BLaER1 treated with 17β-estradiol and CSF1 and Interleukin-3, amounts not matched to agents 10 nM and 100 nM (cell line): Measurements from ENCODE around the gene ANKFY1.
A peak's percentile ranks its signal among the peaks of the same experiment; 100 is the strongest.

ENCODE experiments used
- H3K27ac ChIP-seq, 11 experiments: shearing (Covaris generic); formaldehyde crosslinking; 2 replicates each; pipeline ENCODE4 v1.8.1; 2022
- H3K27me3 ChIP-seq, 11 experiments: shearing (Covaris generic); formaldehyde crosslinking; 2 replicates each; pipeline ENCODE4 v1.8.1; 2022
- H3K36me3 ChIP-seq, 11 experiments: shearing (Covaris generic); formaldehyde crosslinking; 2 replicates each; pipeline ENCODE4 v1.8.1; 2022
- H3K4me1 ChIP-seq, 10 experiments: shearing (Covaris generic); formaldehyde crosslinking; 2 replicates each; pipeline ENCODE4 v1.8.1; 2022
- H3K4me2 ChIP-seq, 11 experiments: shearing (Covaris generic); formaldehyde crosslinking; 2 replicates each; pipeline ENCODE4 v1.8.1; 2022
- H3K4me3 ChIP-seq, 10 experiments: shearing (Covaris generic); formaldehyde crosslinking; 2 replicates each; pipeline ENCODE4 v1.8.1; 2022
- H3K9ac ChIP-seq, 11 experiments: shearing (Covaris generic); formaldehyde crosslinking; 2 replicates each; pipeline ENCODE4 v1.8.1; 2022
- H3K9me3 ChIP-seq, 11 experiments: shearing (Covaris generic); formaldehyde crosslinking; replicated peaks in 1 of 11; 2 replicates each; pipeline ENCODE4 v1.8.1; 2022
- H4K20me1 ChIP-seq, 11 experiments: shearing (Covaris generic); formaldehyde crosslinking; 2 replicates each; pipeline ENCODE4 v1.8.1; 2022
- Cebpa-rat ChIP-seq, 11 experiments: shearing (Covaris generic); IDR thresholded peaks; 2 replicates each; pipeline ENCODE4 v1.8.1; 2022

The ANKFY1 gene

DNA sequence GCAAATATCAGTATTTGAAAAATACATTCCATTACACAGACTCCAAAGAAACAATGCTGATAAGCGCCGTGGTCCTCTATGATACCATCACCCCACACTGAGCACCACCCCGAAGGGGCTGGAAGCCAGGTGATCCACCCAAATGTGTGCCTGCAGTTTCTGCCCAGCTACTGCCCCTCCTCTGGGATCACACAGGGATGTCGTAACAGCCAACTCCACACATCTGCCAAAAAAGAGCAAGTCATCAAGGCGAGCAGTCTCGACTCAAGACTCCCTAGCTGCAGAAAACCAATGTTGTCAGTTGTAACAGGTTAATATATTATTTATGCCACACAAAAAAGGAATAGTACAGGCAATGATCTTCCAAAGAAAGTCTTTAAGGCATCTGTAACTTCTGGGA is 99.8 kb downstream of the ANKFY1 start:
- TF ChIP-seq Cebpa-rat (IDR thresholded peaks at IDR 0.05), result peak in 1 of 11 experiments; percentile 7; a peak in 2 of 22 replicates
- Histone ChIP-seq H3K9ac (no peak overlapping the region), H3K27me3 (no peaks in the 10 kb centered on the region), H3K4me1 (peaks cover 36 to 41% (median 39%) of the 10 kb centered on the region in 10 experiments), H4K20me1 (peaks cover 0 to 51% (median 0%) of the 10 kb centered on the region in 11 experiments; a peak in 3 of 22 replicates), H3K4me2 (peak overlapping the region; percentile 23 to 82 (median 58); a peak in 19 of 22 replicates), H3K36me3 (peaks cover 49 to 60% (median 51%) of the 10 kb centered on the region in 11 experiments), H3K9me3 (no peaks in the 10 kb centered on the region), H3K27ac (peak overlapping the region in 2 of 11 experiments; percentile 10 to 23; a peak in 2 of 22 replicates), H3K4me3 (no peak overlapping the region)

DNA sequence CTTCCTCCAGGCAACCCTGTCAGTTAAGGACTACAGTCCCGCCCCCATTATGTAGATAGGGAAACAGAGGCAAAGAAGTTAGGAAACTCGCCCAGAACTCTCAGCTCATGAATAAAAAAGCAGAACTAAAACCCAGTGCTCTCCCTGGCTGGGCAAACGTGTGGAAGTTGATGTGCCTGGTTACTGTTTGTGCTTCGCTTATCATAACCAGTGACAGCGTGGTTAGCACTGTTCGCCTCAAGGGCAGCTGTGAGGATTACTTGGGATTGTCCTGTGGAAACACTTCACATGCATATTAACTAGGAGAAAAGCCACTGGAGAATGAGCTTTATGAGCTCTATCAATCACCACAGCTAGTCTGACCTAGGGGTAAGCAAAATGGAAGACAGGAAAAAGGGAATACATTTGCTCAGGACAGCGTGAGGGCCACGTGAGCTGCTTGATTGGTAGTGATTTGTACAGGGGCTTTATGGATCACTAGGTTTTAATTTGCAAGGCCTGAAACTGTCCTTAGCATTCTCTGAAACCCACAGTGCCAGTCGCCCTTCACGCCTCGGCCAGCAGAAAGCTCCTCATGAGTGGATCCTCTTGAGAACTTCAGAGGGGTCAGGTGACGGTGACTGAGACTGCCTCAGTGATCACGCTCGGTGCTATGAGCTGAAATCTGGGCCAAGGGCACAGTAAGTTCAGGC is 100.9 kb downstream of the ANKFY1 start:
- H3K27ac ChIP-seq, result peak overlapping the region; percentile 22 to 60 (median 45); a peak in 21 of 22 replicates
- TF ChIP-seq Cebpa-rat (IDR thresholded peaks at IDR 0.05), result no peak
- peaks cover 0 to 42% (median 0%) of the 10 kb centered on the region in 11 experiments; a peak in 3 of 22 replicates for H4K20me1 ChIP-seq
- H3K9me3 ChIP-seq, result no peaks in the 10 kb centered on the region
- no peaks in the 10 kb centered on the region for H3K27me3 ChIP-seq
- peaks cover 36 to 41% (median 39%) of the 10 kb centered on the region in 10 experiments for H3K4me1 ChIP-seq
- H3K4me2 ChIP-seq, result peak overlapping the region; percentile 20 to 82 (median 58)
- H3K4me3 ChIP-seq, result no peak overlapping the region
- peak overlapping the region in 8 of 11 experiments; percentile 9 to 44 (median 27); a peak in 8 of 22 replicates for H3K9ac ChIP-seq
- peaks cover 39 to 49% (median 41%) of the 10 kb centered on the region in 11 experiments for H3K36me3 ChIP-seq

DNA sequence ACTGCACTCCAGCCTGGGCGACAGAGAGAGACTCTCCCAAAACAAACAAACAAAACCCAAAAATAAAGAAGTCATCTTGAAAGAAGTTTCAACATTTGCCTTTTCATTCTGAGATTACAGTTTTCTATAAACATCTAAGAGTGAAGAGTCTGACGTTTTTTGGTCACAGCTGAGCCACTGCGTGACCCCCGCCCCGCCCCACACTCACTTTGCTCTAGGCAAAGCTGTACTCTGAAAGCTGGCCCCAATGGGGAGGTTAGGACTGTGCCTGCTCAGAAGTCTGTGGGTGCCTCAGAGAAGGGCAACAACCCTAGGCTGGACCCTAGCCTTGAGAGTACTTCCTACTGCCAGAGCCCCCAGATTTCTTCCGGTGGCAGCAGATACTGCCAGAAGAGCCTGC is 101.5 kb downstream of the ANKFY1 start:
- Histone ChIP-seq H3K36me3 (peaks cover 33 to 43% (median 35%) of the 10 kb centered on the region in 11 experiments), H3K4me3 (no peak overlapping the region), H4K20me1 (peaks cover 0 to 41% (median 0%) of the 10 kb centered on the region in 11 experiments; a peak in 3 of 22 replicates), H3K9ac (peak overlapping the region in 7 of 11 experiments; percentile 12 to 44 (median 16); a peak in 5 of 22 replicates), H3K27ac (peak overlapping the region; percentile 22 to 60 (median 45); a peak in 20 of 22 replicates), H3K4me1 (peaks cover 36 to 41% (median 39%) of the 10 kb centered on the region in 10 experiments), H3K9me3 (no peaks in the 10 kb centered on the region), H3K27me3 (no peaks in the 10 kb centered on the region), H3K4me2 (peak overlapping the region; percentile 20 to 82 (median 58))
- TF ChIP-seq Cebpa-rat (IDR thresholded peaks at IDR 0.05), result no peak

DNA sequence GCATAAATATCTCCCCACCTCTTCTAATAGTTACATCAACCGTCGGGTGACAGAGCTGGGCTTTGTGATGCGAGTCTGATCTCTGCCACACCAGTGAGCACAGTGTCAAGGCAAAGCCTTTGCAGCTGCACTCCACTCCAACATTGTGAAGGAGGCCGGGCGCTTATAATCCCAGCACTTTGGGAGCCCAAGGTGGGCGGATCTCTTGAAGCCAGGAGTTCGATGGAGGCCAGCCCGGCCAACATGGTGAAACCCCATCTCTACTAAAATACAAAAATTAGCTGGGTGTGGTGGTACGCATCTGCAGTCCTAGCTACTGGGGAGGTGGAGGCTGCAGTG is 101.8 kb downstream of the ANKFY1 start:
- Histone ChIP-seq H3K4me3 (no peak overlapping the region), H3K9me3 (no peaks in the 10 kb centered on the region), H3K27ac (peak overlapping the region; percentile 31 to 60 (median 45); a peak in 18 of 22 replicates), H3K4me2 (peak overlapping the region; percentile 20 to 82 (median 58)), H3K4me1 (peaks cover 36 to 41% (median 39%) of the 10 kb centered on the region in 10 experiments), H3K9ac (peak overlapping the region in 5 of 11 experiments; percentile 15 to 21 (median 16); a peak in 6 of 22 replicates), H3K36me3 (peaks cover 29 to 40% (median 31%) of the 10 kb centered on the region in 11 experiments), H3K27me3 (no peaks in the 10 kb centered on the region), H4K20me1 (peaks cover 0 to 38% (median 0%) of the 10 kb centered on the region in 11 experiments; a peak in 3 of 22 replicates)
- 0 out of 22 replicates have a peak, but pooled peaks of 1 of the 11 experiments have one; percentile 36 for TF ChIP-seq Cebpa-rat (IDR thresholded peaks at IDR 0.05)

DNA sequence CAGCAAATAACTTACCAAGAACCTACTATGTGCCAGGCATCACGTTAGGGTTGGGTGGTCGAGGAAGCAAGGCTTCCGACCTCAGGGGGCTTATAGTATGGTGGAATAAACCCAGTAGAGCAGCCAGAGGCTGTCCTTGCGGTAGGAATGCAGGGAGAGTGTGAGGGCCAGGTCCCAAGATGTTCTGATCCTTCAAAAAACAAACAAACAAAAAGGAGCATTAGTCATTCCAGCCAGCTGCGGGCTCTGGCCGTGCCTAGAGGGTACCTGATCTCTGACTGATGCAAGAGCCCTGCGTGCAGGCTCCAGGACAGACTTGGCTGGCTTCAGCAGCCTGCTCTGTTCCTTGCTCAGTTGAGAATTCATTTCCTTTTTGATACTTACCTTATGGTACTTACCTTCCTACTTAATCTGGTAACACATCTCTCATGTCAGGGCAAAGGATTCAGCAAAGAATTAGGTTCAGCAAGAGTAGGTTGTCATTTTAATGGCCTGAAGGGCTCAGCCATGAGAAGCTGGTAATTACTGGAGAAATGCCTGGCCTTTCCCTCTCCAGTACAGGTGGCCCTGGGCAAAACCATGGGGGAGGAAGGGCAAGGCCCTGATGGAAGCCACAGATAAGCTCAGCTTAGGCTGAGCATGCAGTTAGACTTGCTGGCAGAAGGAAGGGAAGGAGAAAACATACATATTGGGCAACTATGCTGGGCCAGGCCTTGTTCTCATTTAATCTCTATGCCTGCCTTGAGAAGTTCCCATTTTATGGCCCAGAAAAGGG is 102.4 kb downstream of the ANKFY1 start:
- Histone ChIP-seq H3K27me3 (no peaks in the 10 kb centered on the region), H3K9me3 (no peaks in the 10 kb centered on the region), H3K4me2 (peak overlapping the region; percentile 20 to 82 (median 58)), H4K20me1 (peaks cover 0 to 32% (median 0%) of the 10 kb centered on the region in 11 experiments; a peak in 3 of 22 replicates), H3K36me3 (peaks cover 23 to 38% (median 25%) of the 10 kb centered on the region in 11 experiments), H3K4me1 (peaks cover 36 to 41% (median 39%) of the 10 kb centered on the region in 10 experiments), H3K9ac (peak overlapping the region in 7 of 11 experiments; percentile 5 to 21 (median 16); a peak in 7 of 22 replicates), H3K4me3 (no peak overlapping the region), H3K27ac (peak overlapping the region; percentile 31 to 60 (median 45); a peak in 16 of 22 replicates)
- TF ChIP-seq Cebpa-rat (IDR thresholded peaks at IDR 0.05), result 0 out of 22 replicates have a peak, but pooled peaks of 1 of the 11 experiments have one; percentile 6

DNA sequence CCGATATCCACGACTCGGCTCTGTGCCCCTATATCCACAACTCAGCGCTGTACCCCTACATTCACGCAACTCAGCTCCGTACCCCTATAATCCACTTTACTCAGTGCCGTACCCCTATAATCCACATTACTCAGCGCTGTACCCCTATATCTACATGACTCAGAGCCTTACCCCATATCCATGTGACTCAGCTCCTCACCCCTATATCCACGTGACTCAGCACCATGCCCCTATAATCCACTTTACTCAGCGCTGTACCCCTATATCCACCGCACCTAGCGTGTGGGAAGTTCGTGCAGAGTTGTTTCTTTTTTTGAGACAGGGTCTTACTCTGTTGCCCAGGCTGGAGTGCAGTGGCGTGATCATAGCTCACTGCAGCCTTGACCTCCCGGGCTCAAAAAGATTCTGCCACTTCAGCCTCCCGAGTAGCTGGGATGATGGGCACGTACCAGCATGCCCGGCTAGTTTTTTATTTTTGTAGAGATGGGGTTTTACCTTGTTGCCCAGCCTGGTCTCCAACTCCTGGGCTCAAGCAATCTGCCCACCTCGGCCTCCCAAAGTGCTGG is 103.4 kb downstream of the ANKFY1 start:
- no peaks in the 10 kb centered on the region for H3K27me3 ChIP-seq
- TF ChIP-seq Cebpa-rat (IDR thresholded peaks at IDR 0.05), result no peak
- H3K27ac ChIP-seq, result peak overlapping the region in 3 of 11 experiments; percentile 32 to 56 (median 45); a peak in 3 of 22 replicates
- H4K20me1 ChIP-seq, result peaks cover 0 to 32% (median 0%) of the 10 kb centered on the region in 11 experiments; a peak in 4 of 22 replicates
- no peak overlapping the region for H3K4me3 ChIP-seq
- H3K9me3 ChIP-seq, result no peaks in the 10 kb centered on the region
- H3K9ac ChIP-seq, result no peak overlapping the region
- H3K4me1 ChIP-seq, result peaks cover 37 to 45% (median 42%) of the 10 kb centered on the region in 10 experiments
- peaks cover 13 to 34% (median 16%) of the 10 kb centered on the region in 11 experiments; a peak in 20 of 22 replicates for H3K36me3 ChIP-seq
- no peak overlapping the region for H3K4me2 ChIP-seq

DNA sequence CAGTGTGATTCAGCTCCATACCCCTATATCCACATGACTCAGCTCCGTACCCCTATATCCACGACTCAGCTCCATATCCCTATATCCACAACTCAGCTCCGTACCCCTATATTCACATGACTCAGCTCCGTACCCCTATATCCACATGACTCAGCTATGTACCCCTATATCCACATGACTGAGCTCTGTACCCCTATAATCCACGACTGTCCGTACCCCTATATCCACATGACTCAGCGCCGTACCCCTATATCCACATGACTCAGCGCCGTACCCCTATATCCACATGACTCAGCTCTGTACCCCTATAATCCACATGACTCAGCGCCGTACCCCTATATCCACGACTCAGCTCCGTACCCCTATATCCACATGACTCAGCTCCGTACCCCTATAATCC is 104.0 kb downstream of the ANKFY1 start:
- Histone ChIP-seq H3K4me1 (peaks cover 37 to 51% (median 48%) of the 10 kb centered on the region in 10 experiments), H3K4me3 (no peak overlapping the region), H3K27ac (no peak overlapping the region), H3K36me3 (peaks cover 7 to 27% (median 10%) of the 10 kb centered on the region in 11 experiments; a peak in 18 of 22 replicates), H3K9me3 (no peaks in the 10 kb centered on the region), H3K4me2 (no peak overlapping the region), H3K27me3 (no peaks in the 10 kb centered on the region), H4K20me1 (peaks cover 0 to 32% (median 0%) of the 10 kb centered on the region in 11 experiments; a peak in 4 of 22 replicates), H3K9ac (no peak overlapping the region)
- no peak for TF ChIP-seq Cebpa-rat (IDR thresholded peaks at IDR 0.05)

DNA sequence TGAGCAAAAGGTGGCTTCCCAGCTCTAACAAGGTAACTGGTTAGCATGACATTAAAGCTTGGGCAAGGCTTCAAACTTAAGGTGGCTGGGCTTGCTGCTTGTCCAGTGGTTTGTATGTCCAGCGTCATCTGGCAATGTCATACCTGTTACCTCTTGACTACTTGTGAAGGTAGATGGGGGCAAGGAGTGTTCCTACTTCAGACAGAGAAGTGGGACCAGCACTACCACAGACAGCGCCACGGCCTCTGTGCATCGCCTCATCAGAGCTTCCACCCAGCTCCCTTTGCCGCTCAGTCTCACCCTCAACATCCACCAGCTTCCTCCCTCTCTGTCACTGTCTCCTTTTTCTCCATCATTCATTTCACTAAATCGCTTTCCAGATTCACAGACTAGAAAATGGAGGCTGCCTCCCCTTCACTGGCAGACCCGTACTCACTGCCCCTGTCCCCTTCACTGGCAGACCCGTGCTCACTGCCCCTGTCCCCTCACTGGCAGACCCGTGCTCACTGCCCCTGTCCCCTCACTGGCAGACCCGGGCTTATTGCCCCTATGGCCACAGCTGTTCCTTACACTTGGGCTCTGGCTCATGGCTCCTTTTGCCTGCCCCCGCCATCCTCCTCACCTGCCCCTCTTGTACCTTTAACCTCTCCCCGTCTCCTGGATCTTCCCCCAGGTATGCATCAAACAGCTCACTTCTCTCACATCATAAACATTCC is 106.0 kb downstream of the ANKFY1 start:
- peaks cover 19 to 36% (median 30%) of the 10 kb centered on the region in 10 experiments for H3K4me1 ChIP-seq

More for the DNA sequence above, 106.0 kb downstream of the ANKFY1 start:
- Histone ChIP-seq H3K27me3 (no peaks in the 10 kb centered on the region), H3K4me3 (no peak overlapping the region), H3K9ac (no peak overlapping the region), H3K27ac (no peak overlapping the region), H3K36me3 (peaks cover 0 to 25% (median 0%) of the 10 kb centered on the region in 11 experiments; a peak in 1 of 22 replicates), H3K9me3 (no peaks in the 10 kb centered on the region), H4K20me1 (peaks cover 0 to 20% (median 0%) of the 10 kb centered on the region in 11 experiments; a peak in 4 of 22 replicates), H3K4me2 (no peak overlapping the region)
- no peak for TF ChIP-seq Cebpa-rat (IDR thresholded peaks at IDR 0.05)
